ENCODE data around the gene KLF16.

DNA sequence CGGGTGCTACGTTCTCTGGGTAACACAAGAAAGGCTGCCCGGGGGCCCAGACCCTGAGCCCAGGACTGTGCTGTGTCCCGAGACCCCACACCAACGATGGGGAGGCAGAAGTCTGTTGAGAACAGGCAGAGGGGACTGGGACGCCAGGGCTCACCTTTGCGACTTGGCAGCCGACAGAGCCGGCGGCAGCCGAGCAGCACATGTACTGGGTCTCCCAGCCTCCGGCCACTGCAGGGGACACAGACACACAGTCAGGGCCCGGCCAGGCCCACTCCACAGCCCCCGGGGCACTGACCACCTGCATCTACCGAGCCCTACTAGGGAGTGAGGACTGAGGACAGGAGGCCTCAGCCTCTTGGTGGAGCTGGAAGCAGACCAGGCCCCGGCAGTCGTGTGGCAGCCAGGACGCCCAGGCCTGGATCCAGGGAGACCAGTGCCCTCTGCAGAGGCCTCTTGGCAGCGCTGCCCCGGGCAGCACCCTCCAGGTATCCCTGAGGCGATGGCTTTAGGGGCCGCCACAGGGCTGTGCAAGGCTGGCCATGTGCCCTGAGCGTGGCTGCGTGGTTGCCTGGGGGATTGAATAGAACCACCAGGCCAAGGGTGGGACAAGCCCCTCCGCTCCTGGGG lies 45.7 kb downstream of the KLF16 start:
- no peak for TF ChIP-seq POLR2A (IDR thresholded peaks at IDR 0.05)
- TF ChIP-seq, protein P1, sequence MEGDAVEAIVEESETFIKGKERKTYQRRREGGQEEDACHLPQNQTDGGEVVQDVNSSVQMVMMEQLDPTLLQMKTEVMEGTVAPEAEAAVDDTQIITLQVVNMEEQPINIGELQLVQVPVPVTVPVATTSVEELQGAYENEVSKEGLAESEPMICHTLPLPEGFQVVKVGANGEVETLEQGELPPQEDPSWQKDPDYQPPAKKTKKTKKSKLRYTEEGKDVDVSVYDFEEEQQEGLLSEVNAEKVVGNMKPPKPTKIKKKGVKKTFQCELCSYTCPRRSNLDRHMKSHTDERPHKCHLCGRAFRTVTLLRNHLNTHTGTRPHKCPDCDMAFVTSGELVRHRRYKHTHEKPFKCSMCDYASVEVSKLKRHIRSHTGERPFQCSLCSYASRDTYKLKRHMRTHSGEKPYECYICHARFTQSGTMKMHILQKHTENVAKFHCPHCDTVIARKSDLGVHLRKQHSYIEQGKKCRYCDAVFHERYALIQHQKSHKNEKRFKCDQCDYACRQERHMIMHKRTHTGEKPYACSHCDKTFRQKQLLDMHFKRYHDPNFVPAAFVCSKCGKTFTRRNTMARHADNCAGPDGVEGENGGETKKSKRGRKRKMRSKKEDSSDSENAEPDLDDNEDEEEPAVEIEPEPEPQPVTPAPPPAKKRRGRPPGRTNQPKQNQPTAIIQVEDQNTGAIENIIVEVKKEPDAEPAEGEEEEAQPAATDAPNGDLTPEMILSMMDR (IDR thresholded peaks at IDR 0.05), result no peak
- TF ChIP-seq POLR2AphosphoS5 (IDR thresholded peaks at IDR 0.05), result no peak
